Omental fat pad (tissue), 4 donors: Measurements from ENCODE around the gene CA5B. TPM values are rescaled to one million over a fixed set of nuclear protein-coding genes. Genes with fewer than 3 reads are reported as not detected.
"Not testable (repeated sequence)": the region's sequence is repeated elsewhere in the genome, so short reads cannot be mapped to it uniquely, and the experiment has no call there.

ENCODE experiments used
- ATAC-seq: fragments of 150-250 bp; one replicate; pipeline ENCODE4 v1.9.1; 2016; ENCODE audit warnings: mild to moderate bottlenecking, moderate library complexity; ENCODE audit not compliant: low FRiP score
- DNase-seq: peaks from one replicate; pipeline ENCODE4 v3.0.0-alpha.2; 2019; ENCODE audit warnings: low spot score
- CTCF ChIP-seq, 3 donors: fragments of 450-650 bp; IDR thresholded peaks; one replicate each; pipeline ENCODE4 v1.5.1; 2016 to 2017; ENCODE audit warnings: antibody characterized with exemption in 3 of 3, mild to moderate bottlenecking in 3 of 3, moderate library complexity in 2 of 3
- total RNA-seq, 4 donors: library from RNA; depleted of rRNA; stranded (reverse); fragments of >200 nt; gene quantifications; one replicate each; pipeline ENCODE4 v1.1.0, GENCODE V29; 2016

Gene CA5B
- 10 to 100 TPM; 10.2 to 29.3 (median 11.0) TPM for total RNA-seq

- peak; percentile 100 for ATAC-seq
- peak; percentile 88 for DNase-seq
- TF ChIP-seq CTCF (IDR thresholded peaks at IDR 0.05) = no peak
These were observed at the start of gene CA5B for GRCh38 chrX:15737959-15738902. Gene CA5B (plus strand): TSS chrX:15738270. CDS start chrX:15750024, 11,754 bp downstream.

- ATAC-seq (no peak), DNase-seq (no peak)
- no peak for TF ChIP-seq CTCF (IDR thresholded peaks at IDR 0.05)
These were observed 43.1 kb upstream of the CA5B start for GRCh38 chrX:15694941-15695451.

- no peak for ATAC-seq
These were observed 41.6 kb upstream of the CA5B start for GRCh38 chrX:15696516-15696915.

GRCh38 chrX:15702488-15703371 is 35.3 kb upstream of the CA5B start:
- no peak for TF ChIP-seq CTCF (IDR thresholded peaks at IDR 0.05)
- ATAC-seq (no peak), DNase-seq (no peak)

More at GRCh38 chrX:15696516-15696915, 41.6 kb upstream of the CA5B start:
- DNase-seq = no peak
- no peak for TF ChIP-seq CTCF (IDR thresholded peaks at IDR 0.05)

GRCh38 chrX:15703809-15704208 is 34.3 kb upstream of the CA5B start:
- DNase-seq, ATAC-seq: not testable (repeated sequence)

- not testable (repeated sequence) for ATAC-seq, DNase-seq
These were observed 33.8 kb upstream of the CA5B start for GRCh38 chrX:15704273-15704672.

- ATAC-seq (no peak), DNase-seq (no peak)
These were observed 23.5 kb upstream of the CA5B start for GRCh38 chrX:15714529-15714928.

More at GRCh38 chrX:15714529-15714928, 23.5 kb upstream of the CA5B start:
- no peak for TF ChIP-seq CTCF (IDR thresholded peaks at IDR 0.05)
